ENCODE measurements around the gene GTF2H1. TPM values are rescaled to one million over a fixed set of nuclear protein-coding genes. Genes with fewer than 3 reads are reported as not detected.
"Not testable (repeated sequence)": the region's sequence is repeated elsewhere in the genome, so short reads cannot be mapped to it uniquely, and the experiment has no call there.

GTF2H1 gene
- total and polyA plus RNA-seq, 2 donors, result 31.9 to 119 TPM

DNA sequence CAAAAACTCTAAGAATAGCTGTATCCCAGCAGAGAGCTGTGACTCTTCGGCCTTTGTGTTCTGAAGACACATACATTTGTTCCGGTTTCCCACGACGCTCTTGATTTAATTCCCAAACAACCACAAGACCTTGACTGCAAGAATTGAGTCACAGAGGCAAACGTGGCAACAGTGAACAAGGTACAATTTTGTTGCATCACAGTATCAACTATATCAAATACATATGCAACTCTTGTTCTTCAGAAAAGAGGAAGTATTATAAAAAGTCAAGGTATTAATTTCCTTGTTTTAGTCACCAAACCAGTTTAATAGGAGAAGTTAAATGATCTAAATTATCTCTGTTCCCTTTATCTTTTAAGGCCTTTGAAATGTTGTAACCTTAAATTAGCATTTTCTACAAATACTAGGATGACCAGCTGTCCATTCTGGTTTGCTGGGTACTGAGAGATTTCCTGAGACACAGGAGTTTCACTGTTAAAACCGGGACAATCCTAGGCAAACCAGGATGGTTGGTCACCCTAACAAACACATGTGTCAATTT lies 11.5 kb upstream of the GTF2H1 start:
- WGBS, result 85% methylated on average over 6 of the region's 6 CpGs
- Histone ChIP-seq H3K4me1 (ENCODE audit: insufficient read depth) (no peaks in the 10 kb centered on the region), H3K27ac (ENCODE audit: low read depth) (peak overlapping the region; percentile 50), H3K36me3 (ENCODE audit: insufficient read depth) (peaks cover 4% of the 10 kb centered on the region), H3K4me3 (ENCODE audit: low read depth, low read length) (no peak overlapping the region)
- DNase-seq (ENCODE audit: extremely low spot score), result no peak

DNA sequence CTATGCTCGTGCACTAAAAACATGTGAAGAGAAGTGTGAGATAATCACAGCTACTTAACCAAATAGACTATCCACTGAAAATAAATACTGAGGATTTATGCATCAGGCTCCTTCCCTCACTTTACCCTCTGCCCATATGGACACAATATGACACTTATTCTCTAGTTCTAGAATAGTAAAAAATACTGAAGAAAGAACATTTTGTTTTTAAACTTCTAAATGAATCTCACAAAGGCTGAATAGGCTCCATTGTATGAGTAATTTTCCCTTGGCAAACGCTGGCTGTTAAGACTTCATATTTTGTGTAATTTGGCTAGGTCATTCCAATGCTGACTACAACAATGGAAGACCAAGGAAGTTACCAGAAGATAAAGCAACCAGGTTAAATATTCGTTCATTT lies 10.4 kb upstream of the GTF2H1 start:
- no peak overlapping the region for H3K4me3 ChIP-seq (ENCODE audit: low read depth, low read length)
- no peak overlapping the region for H3K27ac ChIP-seq (ENCODE audit: low read depth)
- peaks cover 1% of the 10 kb centered on the region for H3K36me3 ChIP-seq (ENCODE audit: insufficient read depth)
- DNase-seq (ENCODE audit: extremely low spot score), result no peak
- WGBS, result 78% methylated on average over 3 of the region's 3 CpGs
- H3K4me1 ChIP-seq (ENCODE audit: insufficient read depth), result no peaks in the 10 kb centered on the region

DNA sequence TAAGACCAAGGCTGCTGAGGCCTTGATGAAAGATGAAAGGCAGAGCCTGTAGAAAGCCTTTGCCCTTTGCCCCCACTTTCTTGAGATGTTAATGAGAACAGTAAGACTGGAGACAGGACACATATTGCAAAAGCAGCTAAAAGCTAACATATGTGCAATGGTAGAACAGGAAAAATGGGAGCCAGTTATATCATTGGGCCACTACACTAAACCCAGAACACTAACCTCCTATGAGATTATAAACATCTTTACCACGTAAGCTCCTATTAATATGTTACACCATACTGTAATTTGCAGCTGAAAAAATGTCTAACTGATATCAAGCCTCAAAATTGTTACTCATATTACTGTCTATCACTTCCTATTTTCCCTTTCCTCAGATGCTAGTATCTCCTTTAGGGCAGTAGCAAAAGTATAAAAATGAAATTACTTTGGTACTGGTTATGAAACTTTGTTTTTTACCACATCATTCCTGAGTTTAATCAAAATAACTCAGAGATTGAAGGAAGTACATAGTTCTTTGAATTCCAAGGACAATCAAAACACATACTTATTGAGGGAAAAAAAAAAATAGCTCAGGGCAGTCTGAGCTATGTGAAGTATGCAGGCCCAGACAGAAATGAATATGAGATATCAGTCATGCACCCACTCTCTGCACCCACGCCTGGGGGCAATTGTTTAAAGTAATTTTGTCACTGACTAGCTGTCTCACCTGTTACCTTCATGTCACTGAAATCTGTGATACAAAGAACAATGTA lies 9.5 kb upstream of the GTF2H1 start:
- Histone ChIP-seq H3K4me3 (ENCODE audit: low read depth, low read length) (no peak overlapping the region), H3K4me1 (ENCODE audit: insufficient read depth) (no peaks in the 10 kb centered on the region), H3K27ac (ENCODE audit: low read depth) (no peak overlapping the region), H3K36me3 (ENCODE audit: insufficient read depth) (peaks cover 1% of the 10 kb centered on the region)
- WGBS, result 71% methylated on average over 2 of the region's 2 CpGs
- DNase-seq (ENCODE audit: extremely low spot score), result no peak

DNA sequence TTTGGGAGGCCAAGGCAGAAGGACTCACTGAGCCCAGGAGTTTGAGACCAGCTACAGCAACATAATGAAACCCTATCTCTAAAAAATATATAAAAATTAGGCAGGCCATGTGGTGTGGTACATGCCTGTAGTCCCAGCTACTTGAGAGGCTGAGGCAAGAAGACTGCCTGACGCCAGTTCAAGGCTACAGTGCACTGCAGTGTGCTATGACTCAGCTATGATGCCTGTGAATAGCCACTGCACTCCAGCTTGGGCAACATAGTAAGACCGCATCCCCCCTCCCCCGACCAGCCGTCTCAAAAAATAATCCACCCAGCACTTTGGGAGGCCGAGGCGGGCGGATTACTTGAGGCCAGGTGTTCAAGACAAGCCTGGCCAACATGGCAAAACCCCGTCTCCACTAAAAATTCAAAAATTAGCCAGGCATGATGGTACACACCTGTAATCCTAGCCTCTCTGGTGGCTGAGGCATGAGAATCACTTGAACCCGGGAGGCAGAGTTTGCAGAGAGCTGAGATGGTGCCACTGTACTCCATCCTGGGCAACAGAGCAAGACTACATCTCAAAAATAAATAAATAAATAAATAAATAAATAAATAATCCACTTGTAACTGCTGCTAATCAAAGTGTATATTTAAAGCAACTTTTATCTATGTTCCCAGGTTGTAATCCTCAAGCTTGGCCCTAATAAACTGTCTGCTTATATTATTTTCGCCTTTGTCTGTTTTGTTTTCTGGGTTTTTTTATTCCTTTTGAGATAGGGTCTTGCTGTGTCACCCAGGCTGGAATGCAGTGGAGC lies 8.2 kb upstream of the GTF2H1 start:
- H3K36me3 ChIP-seq (ENCODE audit: insufficient read depth), result peaks cover 1% of the 10 kb centered on the region
- no peaks in the 10 kb centered on the region for H3K4me1 ChIP-seq (ENCODE audit: insufficient read depth)
- WGBS, result 79% methylated on average over 10 of the region's 10 CpGs
- H3K4me3 ChIP-seq (ENCODE audit: low read depth, low read length), result no peak overlapping the region
- no peak for DNase-seq (ENCODE audit: extremely low spot score)
- H3K27ac ChIP-seq (ENCODE audit: low read depth), result no peak overlapping the region

DNA sequence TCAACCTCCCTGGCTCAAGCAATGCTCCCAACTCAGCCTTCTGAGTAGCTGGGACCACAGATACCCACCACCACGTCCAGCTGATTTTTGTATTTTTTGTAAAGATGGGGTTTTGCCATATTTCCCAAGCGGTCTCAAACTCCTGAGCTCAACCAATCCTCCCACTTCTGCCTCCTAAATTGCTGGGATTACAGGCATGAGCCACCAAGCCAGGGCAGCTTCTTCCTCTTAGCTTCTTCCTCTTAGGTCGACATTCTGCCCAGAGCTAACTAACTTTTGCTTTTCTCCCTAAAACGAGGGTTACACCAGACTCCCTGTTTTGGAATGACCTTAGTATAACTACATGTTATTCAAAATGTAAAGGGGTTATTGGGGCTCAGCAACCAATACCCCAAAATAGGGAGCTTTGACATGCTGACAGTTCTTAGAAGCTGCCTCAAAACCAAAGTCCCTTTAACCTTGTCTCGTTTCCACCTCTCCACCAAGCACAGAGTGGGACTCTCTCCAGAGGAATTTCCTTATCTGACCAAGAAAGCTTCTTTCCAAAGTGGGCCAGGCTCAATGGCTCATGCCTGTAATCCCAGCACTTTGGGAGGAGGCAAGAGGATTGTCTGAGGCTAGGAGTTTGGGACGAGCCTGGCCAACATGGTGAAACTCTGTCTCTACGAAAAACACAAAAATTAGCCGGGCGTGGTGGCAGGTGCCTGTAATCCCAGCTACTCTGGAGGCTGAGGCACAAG lies 7.4 kb upstream of the GTF2H1 start:
- 86% methylated on average over 9 of the region's 9 CpGs for WGBS
- Histone ChIP-seq H3K4me1 (ENCODE audit: insufficient read depth) (no peaks in the 10 kb centered on the region), H3K4me3 (ENCODE audit: low read depth, low read length) (no peak overlapping the region), H3K36me3 (ENCODE audit: insufficient read depth) (peaks cover 1% of the 10 kb centered on the region), H3K27ac (ENCODE audit: low read depth) (no peak overlapping the region)
- no peak for DNase-seq (ENCODE audit: extremely low spot score)

DNA sequence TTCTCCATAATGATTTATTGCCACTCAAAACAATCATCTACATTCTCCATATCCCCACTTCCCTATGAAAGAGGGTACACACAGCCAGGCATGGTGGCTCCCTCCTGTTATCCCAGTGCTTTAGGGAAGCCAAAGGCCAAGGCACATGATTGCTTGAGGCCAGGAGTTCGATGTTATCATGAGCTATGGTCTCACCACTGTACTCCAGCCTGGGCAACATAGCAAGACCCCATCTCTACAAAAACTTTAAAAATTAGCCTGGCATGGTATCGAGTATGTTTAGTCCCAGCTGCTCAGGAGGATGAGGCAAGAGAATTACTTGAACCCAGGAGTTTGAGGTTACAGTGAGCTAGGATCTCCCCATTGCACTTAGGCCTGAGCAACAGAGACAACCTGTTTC lies 6.5 kb upstream of the GTF2H1 start:
- peaks cover 1% of the 10 kb centered on the region for H3K36me3 ChIP-seq (ENCODE audit: insufficient read depth)
- no peak overlapping the region for H3K4me3 ChIP-seq (ENCODE audit: low read depth, low read length)
- no peak overlapping the region for H3K27ac ChIP-seq (ENCODE audit: low read depth)
- WGBS, result 97% methylated on average over 2 of the region's 2 CpGs
- no peaks in the 10 kb centered on the region for H3K4me1 ChIP-seq (ENCODE audit: insufficient read depth)
- no peak for DNase-seq (ENCODE audit: extremely low spot score)

DNA sequence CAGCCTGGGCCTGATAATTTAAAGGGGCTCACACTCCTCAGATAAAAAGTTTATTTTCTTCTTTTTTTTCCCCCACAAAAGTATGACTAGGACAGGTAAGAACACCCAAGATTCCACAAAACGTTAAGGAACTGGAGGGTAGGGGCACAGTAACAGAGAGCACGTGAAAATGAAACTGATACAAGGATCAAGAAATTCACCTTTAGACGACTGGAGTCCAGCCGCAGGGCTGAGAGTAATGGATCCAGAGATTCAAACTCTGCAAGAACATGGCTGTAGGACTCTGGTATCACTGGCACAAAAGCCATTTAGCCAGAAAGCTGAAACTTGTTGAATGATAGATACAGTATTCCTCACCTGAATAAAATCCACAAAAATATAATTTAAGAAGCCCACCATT lies 4.8 kb upstream of the GTF2H1 start:
- Histone ChIP-seq H3K27ac (ENCODE audit: low read depth) (no peak overlapping the region), H3K4me1 (ENCODE audit: insufficient read depth) (no peaks in the 10 kb centered on the region), H3K36me3 (ENCODE audit: insufficient read depth) (no peaks in the 10 kb centered on the region), H3K4me3 (ENCODE audit: low read depth, low read length) (no peak overlapping the region)
- 94% methylated on average over 4 of the region's 4 CpGs for WGBS
- DNase-seq (ENCODE audit: extremely low spot score), result no peak

DNA sequence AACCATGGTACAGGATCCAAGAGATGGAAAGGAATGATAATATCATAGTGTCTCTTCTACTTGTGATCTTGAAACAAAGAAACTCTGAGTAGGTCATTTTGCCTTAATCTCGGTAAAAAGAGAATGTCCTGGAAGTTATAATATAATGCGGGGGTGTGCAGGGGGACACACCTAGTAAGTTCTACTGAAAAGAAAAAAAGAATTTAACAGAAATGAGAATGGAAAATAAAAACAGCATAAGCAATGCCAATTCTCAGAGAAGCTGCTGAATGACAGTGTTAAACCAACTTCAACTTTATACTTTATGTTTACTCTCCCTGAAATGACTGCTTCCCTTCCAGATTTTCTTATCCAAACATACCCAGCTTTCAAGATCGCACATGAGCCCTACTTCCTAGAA lies 2.5 kb upstream of the GTF2H1 start:
- WGBS, result 81% methylated on average over 3 of the region's 3 CpGs
- H3K36me3 ChIP-seq (ENCODE audit: insufficient read depth), result no peaks in the 10 kb centered on the region
- no peak overlapping the region for H3K27ac ChIP-seq (ENCODE audit: low read depth)
- DNase-seq (ENCODE audit: extremely low spot score), result no peak
- peaks cover 2% of the 10 kb centered on the region for H3K4me1 ChIP-seq (ENCODE audit: insufficient read depth)
- no peak overlapping the region for H3K4me3 ChIP-seq (ENCODE audit: low read depth, low read length)

DNA sequence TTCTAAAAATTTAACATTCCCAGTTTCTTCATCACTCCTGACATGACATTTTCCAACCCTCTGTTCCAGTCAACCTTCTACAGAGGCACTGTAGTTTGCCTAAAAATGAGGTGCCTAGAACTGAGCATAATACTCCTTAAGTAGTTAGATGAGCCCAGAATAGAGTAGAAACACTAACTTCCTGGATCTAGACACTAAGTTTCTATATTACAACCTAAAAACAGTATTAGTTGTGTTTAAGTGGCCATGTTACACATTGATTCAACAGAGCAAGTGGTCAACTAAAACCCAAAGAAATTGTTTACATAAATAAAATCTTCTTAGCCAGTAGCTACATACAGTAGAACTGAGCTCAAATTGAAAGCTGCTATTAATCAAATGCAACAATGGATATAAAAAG lies 1.8 kb upstream of the GTF2H1 start:
- Histone ChIP-seq H3K36me3 (ENCODE audit: insufficient read depth) (no peaks in the 10 kb centered on the region), H3K4me3 (ENCODE audit: low read depth, low read length) (no peak overlapping the region), H3K27ac (ENCODE audit: low read depth) (no peak overlapping the region), H3K4me1 (ENCODE audit: insufficient read depth) (peaks cover 2% of the 10 kb centered on the region)
- no peak for DNase-seq (ENCODE audit: extremely low spot score)

DNA sequence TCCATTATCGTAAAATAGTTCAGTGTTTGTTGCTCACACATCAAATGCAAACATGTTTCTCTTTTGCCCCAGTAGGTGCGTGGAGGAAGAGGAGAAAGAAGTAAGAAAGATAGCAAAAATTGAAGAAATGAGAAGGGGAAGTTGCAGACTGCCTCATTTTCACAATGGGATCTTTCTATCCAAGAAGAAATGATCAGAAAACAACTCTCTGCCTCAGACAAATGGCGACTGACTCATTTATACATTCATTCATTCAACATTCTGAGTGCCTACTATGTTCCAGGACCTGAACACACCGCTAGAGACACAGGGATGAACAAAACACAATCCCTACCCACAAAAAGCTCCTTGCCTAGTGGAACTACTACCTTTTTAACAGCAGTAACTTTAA lies 794 bp upstream of the GTF2H1 start:
- 3% methylated on average over 4 of the region's 4 CpGs for WGBS
- no peaks in the 10 kb centered on the region for H3K36me3 ChIP-seq (ENCODE audit: insufficient read depth)
- H3K4me1 ChIP-seq (ENCODE audit: insufficient read depth), result peaks cover 2% of the 10 kb centered on the region
- H3K27ac ChIP-seq (ENCODE audit: low read depth), result peak overlapping the region; percentile 90
- H3K4me3 ChIP-seq (ENCODE audit: low read depth, low read length), result peak overlapping the region; percentile 78
- DNase-seq (ENCODE audit: extremely low spot score), result no peak

DNA sequence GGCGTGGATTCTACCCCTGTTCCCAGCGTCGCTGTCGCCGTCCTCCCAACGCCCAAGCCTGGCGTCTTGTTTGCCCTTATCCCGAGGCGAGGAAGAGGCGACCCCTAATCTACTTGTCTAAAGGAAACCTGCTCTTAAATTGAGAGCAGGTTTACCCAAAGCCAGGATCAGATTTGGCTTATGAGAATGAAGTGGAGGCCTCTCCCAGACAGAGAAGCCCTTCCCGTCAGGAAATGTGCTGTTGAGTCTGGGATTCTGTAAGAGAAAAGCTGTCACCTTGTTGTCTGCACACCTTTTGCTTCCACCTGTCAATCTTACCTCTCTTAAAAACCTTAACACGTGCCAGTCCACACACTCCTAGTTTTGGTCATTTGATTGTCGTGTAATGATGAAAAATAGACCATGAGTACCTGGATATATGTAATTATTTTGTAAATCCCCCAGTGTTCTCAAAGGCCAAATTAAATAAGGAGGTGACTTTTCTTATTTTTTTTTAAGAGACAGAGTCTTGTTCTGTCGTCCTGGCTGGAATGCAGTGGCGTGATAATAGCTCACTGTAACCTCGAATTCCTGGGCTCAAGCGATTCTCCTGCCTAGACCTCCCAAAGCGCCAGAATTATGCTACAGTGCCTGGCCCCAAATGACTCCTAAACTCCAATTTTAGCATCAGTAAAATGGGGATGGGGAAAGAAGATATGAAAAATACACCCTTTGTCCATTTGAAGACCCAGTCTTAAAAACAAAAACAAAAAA lies 627 bp downstream of the GTF2H1 start:
- Histone ChIP-seq H3K36me3 (ENCODE audit: insufficient read depth) (no peaks in the 10 kb centered on the region), H3K4me3 (ENCODE audit: low read depth, low read length) (peak overlapping the region; percentile 78), H3K4me1 (ENCODE audit: insufficient read depth) (peaks cover 2% of the 10 kb centered on the region), H3K27ac (ENCODE audit: low read depth) (no peak overlapping the region)
- DNase-seq (ENCODE audit: extremely low spot score), result no peak
- 11% methylated on average over 18 of the region's 18 CpGs for WGBS

DNA sequence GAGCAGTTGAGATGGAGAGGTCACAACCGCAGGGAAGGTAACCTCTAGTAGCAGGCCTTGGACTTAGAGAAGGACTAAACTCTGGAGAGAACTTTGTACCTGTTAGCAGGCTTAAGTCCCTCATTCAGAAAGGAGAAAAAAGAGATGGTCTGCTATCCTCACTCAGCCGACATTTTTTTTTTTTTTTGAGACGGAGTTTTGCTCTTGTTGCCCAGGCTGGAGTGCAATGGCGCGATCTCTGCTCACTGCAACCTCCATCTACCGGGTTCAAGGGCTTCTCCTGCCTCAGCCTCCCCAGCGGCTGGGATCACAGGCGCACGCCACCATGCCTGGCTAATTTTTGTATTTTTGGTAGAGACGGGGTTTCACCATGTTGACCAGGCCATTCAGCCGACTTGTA lies 1.5 kb downstream of the GTF2H1 start:
- WGBS, result 91% methylated on average over 11 of the region's 11 CpGs
- DNase-seq (ENCODE audit: extremely low spot score); H3K27ac ChIP-seq (ENCODE audit: low read depth); H3K36me3 ChIP-seq (ENCODE audit: insufficient read depth); H3K4me3 ChIP-seq (ENCODE audit: low read depth, low read length); H3K4me1 ChIP-seq (ENCODE audit: insufficient read depth): not testable (repeated sequence)

DNA sequence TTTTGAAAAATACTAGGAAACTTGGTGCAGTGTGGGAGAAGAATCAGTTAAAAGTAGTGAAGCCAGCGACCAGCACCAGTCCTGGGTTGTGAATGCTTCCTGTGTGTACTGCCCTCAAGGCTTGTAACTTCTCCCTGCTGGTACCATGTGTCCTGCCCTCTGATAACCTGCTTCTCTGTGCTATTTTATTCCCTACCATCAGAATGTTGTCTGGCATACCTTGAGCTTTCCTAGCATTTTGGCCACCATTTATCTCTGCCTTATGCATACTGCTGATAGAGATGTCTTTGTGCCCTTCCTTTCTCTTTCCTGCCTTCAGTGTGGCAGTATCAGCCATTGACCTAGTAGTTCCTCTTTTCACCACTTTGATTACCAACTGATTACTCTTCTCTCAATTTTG lies 2.0 kb downstream of the GTF2H1 start:
- Histone ChIP-seq H3K4me1 (ENCODE audit: insufficient read depth) (peaks cover 2% of the 10 kb centered on the region), H3K36me3 (ENCODE audit: insufficient read depth) (no peaks in the 10 kb centered on the region), H3K4me3 (ENCODE audit: low read depth, low read length) (no peak overlapping the region), H3K27ac (ENCODE audit: low read depth) (no peak overlapping the region)
- no peak for DNase-seq (ENCODE audit: extremely low spot score)
- WGBS, result 80% methylated on average over 1 of the region's 1 CpG

Measured in urinary bladder (tissue), 4 donors.